Activated naive CD4-positive, alpha-beta T cell treated with anti-CD3 and anti-CD28 coated beads, Interleukin-2, amount 10 ng/mL, durations not matched to agents 7 days and 5 days (primary cell): ENCODE results near the gene RAD51B.
A peak's percentile ranks its signal among the peaks of the same experiment; 100 is the strongest.

Source experiments
- CTCF ChIA-PET: fragments of 350-600 bp; sonication (Branson Sonifier 250); formaldehyde crosslinking; loops from one replicate; lab custom pipeline; 2021; ENCODE audit warnings: antibody characterized with exemption; lab: Charles Lee
- DNase-seq: peaks from one replicate; pipeline ENCODE4 v3.0.0-alpha.2; 2020
- H3K27ac Mint-ChIP-seq: one replicate; pipeline ENCODE4 v1.8.0; 2021; ENCODE audit warnings: mild to moderate bottlenecking, moderate library complexity, mixed read lengths
- H3K27me3 Mint-ChIP-seq: one replicate; pipeline ENCODE4 v1.8.0; 2021; ENCODE audit warnings: mild to moderate bottlenecking, mixed read lengths
- H3K36me3 Mint-ChIP-seq: one replicate; pipeline ENCODE4 v1.8.0; 2021; ENCODE audit warnings: mixed read lengths
- H3K4me1 Mint-ChIP-seq: one replicate; pipeline ENCODE4 v1.8.0; 2021; ENCODE audit warnings: mixed read lengths
- H3K4me3 Mint-ChIP-seq: one replicate; pipeline ENCODE4 v1.8.0; 2021; ENCODE audit warnings: mild to moderate bottlenecking, moderate library complexity, mixed read lengths
- H3K9me3 Mint-ChIP-seq: one replicate; pipeline ENCODE4 v1.8.0; 2021; ENCODE audit warnings: mixed read lengths

The RAD51B gene

DNA sequence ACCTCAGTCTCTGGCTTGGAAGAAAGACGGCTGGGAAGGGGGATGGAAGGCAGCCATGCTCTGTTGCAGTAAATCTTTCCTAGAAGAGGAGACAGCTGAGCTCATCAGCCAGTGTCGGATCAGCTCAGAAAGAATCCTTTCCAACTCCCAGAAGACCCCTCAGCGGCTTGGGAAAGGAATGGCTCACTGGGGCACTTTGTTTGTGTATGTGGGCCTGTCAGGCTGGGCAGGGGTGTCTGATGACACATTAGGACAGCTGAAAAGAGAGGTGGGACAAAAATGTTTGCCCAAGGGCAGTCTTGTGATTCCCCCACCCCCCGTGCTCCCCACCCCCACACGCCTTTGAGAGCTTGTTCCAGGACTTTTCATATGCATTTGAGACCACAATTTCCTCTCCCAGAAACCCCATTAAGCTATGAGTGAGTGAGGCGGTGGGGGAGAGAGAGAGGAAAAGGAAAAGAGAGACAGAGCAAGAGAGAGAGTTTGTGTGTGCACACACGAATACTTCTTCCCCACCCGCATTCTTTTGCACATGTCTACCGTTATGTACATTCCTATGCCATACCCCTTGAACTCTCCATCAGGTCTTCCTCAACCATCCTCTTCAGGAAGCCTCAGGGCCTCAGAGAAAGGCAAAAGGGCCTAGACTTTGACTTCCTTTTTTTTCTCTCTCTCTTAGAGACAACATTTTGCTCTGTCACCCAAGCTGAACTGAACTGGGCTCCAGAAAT is 774.4 kb downstream of the RAD51B start:
- H3K9me3 Mint-ChIP-seq: no peaks in the 10 kb centered on the region
- H3K4me3 Mint-ChIP-seq: no peak overlapping the region

DNA sequence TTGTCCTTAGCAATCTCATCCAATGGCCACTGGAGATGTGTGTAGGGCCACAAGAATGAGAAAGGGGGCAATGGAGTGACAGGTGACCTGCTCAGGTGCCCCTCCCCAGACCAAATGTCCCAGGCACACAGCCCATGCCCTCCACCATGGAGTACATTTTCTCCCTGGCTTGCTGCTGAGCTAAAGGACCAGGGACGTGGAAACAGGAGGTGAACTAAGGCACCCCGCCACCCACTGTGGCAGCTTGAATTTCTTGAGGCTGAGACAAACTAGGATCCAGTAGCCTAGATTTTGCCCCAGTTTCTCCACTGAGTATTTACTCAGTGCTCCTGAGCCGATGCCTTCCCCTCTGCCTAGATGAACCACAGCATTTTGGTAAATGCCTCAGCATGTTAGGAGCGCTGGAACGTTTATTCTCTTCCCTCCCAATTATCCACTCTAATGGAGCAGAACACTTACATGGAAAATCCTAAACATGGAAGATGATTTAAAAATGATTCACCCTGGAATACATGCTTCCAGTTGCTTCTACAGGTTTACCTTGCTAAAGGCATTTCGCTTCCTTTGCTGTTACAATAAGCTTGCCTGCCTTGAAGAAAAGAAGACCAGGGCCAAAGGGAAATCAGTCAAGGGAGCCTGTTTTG is 775.3 kb downstream of the RAD51B start:
- Mint-ChIP-seq H3K4me1 (peaks cover 14% of the 10 kb centered on the region), H3K9me3 (no peaks in the 10 kb centered on the region), H3K36me3 (no peaks in the 10 kb centered on the region), H3K4me3 (no peak overlapping the region), H3K27me3 (peaks cover 4% of the 10 kb centered on the region), H3K27ac (no peak overlapping the region)
- DNase-seq: no peak
- CTCF ChIA-PET: interaction anchor here (1.1 kb wide), 1 partner anchor 249 kb away, joined by 3 read pairs; no protein-coding TSS in a partner anchor

More for the DNA sequence above, 774.4 kb downstream of the RAD51B start:
- Mint-ChIP-seq H3K27me3 (peaks cover 4% of the 10 kb centered on the region), H3K36me3 (no peaks in the 10 kb centered on the region), H3K27ac (no peak overlapping the region), H3K4me1 (peaks cover 14% of the 10 kb centered on the region)
- DNase-seq: no peak
- CTCF ChIA-PET: interaction anchor here (1.1 kb wide), 1 partner anchor 250 kb away, joined by 3 read pairs; no protein-coding TSS in a partner anchor

DNA sequence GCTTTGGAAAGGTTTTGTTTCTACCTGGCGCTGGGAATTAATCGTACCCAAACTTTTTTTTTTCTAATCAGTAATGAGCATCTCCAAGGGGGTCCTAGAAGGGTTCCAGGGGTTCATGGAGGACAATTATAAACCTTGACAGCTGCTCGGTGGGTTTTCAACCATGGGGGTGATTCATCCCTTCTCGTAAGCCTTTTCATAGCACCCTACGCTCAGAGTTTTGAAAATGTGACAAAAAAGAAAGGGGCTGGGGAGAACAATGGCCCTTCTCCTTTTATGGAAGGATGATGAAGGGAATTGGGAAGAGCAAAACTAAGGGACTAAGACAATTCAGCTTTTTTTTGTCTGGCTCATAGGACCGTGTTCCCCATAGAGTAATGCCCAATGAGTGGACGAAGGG is 776.6 kb downstream of the RAD51B start:
- no peaks in the 10 kb centered on the region for H3K36me3 Mint-ChIP-seq
- CTCF ChIA-PET: no interaction called here
- H3K27ac Mint-ChIP-seq: no peak overlapping the region
- H3K4me3 Mint-ChIP-seq: no peak overlapping the region
- peaks cover 14% of the 10 kb centered on the region for H3K4me1 Mint-ChIP-seq
- H3K9me3 Mint-ChIP-seq: no peaks in the 10 kb centered on the region
- no peak for DNase-seq
- peaks cover 4% of the 10 kb centered on the region for H3K27me3 Mint-ChIP-seq

DNA sequence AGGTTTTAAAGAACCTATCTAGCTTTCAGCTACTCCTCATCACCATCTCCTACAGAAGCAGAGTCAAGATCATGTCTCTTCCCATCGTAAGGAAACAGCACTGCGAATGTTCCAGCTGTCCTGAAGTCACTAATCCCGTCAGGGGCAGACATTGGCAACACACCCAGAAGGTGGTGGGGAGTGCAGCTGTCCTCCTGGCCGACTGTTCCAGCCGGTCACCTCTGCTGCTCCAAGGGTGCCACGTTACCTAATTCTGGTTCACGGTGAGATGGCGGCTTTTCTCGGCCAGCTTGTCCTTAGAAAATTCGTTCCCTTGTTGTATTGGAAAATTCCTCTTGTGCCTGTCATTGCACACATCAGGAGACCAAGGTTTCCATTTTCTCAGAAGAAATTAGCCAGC is 777.1 kb downstream of the RAD51B start:
- H3K4me3 Mint-ChIP-seq: no peak overlapping the region
- peaks cover 4% of the 10 kb centered on the region for H3K27me3 Mint-ChIP-seq
- no peaks in the 10 kb centered on the region for H3K36me3 Mint-ChIP-seq
- peaks cover 14% of the 10 kb centered on the region for H3K4me1 Mint-ChIP-seq
- CTCF ChIA-PET: no interaction called here
- no peak overlapping the region for H3K27ac Mint-ChIP-seq
- H3K9me3 Mint-ChIP-seq: no peaks in the 10 kb centered on the region
- no peak for DNase-seq

DNA sequence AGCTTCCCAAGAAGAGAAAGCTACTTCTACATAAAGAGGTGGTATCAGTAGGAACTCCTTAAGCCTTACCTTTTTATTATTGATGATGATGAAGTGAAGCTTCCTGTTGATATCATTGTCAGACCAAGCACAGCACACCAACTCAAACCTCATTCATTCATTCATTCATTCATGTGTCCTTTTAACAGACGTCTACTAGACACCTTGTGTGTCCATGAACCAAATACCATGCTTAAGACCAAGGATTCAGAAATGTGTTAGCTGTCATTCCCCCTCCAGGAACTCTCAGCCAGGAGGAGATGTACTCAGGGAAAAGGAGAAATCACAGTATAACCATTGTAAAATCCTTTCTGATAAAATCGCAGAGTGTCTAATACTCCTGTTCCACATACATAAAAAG is 778.5 kb downstream of the RAD51B start:
- peaks cover 4% of the 10 kb centered on the region for H3K27me3 Mint-ChIP-seq
- H3K4me1 Mint-ChIP-seq: peaks cover 14% of the 10 kb centered on the region
- DNase-seq: no peak
- H3K4me3 Mint-ChIP-seq: no peak overlapping the region
- CTCF ChIA-PET: no interaction called here
- no peaks in the 10 kb centered on the region for H3K36me3 Mint-ChIP-seq
- no peaks in the 10 kb centered on the region for H3K9me3 Mint-ChIP-seq
- peak overlapping the region; percentile 30 for H3K27ac Mint-ChIP-seq

DNA sequence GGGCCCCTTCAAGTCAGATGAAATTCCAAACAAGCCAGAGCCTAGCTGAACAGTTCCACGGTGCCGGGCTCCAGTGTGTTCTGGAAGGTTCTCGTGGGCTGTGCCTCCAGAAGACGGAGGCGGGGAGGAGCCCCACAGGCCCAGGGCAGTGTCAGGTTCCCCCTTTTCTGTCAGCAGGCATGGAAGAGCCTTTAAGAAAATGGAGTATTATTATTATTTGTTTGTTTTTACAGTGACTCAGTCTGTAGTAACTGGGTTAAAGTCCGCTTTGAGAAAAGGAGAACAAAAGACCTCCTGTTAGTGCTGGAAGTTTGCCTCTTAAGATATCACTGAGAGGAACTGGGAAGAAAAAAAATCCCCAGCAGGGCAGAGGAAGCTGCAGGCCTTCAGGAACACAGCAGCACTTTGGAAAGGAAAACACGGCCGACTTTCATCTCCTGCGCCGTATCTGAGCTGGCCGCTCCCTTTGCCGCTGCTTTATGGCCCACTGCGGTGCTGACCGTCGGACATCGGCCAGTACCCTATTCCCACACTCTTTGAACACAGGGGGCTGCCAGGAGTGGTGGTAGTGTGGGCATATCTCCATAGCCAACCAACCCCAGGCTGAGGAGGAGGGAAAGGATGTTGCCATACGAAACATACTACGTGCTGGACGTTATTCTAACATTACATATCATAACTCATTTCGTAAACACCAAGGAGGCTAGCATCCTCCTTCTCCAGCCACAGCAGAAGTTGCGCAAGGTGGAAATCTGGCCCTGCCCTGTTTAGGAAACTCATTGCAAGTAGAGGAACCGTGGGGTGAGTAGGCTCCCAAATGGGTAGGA is 779.3 kb downstream of the RAD51B start:
- Mint-ChIP-seq H3K9me3 (no peaks in the 10 kb centered on the region), H3K27ac (no peak overlapping the region), H3K4me3 (no peak overlapping the region), H3K27me3 (peaks cover 4% of the 10 kb centered on the region), H3K4me1 (peaks cover 7% of the 10 kb centered on the region), H3K36me3 (no peaks in the 10 kb centered on the region)
- no peak for DNase-seq
- CTCF ChIA-PET: no interaction called here

DNA sequence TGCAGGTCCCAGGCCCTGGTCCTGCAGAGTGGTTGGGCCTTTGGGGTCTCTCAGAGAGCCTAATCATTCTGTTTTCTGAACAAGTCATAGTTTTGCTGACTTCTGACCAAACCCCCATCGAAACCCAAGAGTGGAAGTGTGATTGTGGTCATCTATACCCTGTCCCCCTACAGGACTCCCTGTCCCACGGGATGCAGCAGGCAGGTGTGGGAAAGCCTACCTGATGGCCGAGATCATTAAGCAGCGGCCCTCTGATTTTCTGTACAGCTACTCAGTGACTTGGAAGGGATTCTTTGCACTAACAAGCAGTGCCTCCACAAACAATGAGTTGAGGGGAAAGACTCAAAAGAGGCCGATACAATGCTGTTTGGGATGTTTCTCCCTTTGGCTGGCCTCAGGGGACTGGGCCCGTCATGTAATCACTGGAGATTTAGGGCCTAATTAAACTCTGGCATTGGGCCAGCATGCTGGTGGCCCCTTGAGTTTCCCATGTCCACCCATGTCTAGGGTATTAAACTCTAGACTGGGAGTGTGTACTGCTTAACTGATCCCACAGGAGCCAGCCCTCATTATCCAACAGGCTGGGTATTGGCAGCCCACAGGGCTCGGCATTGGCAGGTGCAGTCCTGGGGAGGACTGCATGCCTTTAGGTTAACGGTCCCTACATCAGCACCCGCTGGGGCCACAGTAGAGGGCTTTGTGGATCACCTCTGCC is 780.5 kb downstream of the RAD51B start:
- H3K27me3 Mint-ChIP-seq: peaks cover 4% of the 10 kb centered on the region
- no peaks in the 10 kb centered on the region for H3K36me3 Mint-ChIP-seq
- no peaks in the 10 kb centered on the region for H3K9me3 Mint-ChIP-seq
- no peaks in the 10 kb centered on the region for H3K4me1 Mint-ChIP-seq
- no peak overlapping the region for H3K27ac Mint-ChIP-seq
- no peak overlapping the region for H3K4me3 Mint-ChIP-seq
- DNase-seq: no peak
- CTCF ChIA-PET: no interaction called here

DNA sequence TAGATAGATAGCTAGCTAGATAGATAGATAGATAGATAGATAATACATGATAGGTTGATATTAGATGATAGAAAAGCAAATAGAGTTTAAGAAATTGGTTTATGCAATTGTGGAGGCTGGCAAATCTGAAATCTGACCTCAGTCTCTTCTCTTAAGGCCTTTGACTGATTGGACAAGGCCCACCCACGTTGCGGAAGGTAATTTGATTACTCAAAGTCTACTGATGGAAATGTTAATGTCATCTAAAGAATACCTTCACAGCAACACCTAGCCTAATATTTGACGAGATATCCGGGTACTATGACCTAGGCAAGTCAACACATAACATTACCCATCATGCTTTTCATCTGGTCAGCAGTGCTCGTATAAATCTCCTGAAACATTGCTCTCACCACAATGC is 782.9 kb downstream of the RAD51B start:
- H3K9me3 Mint-ChIP-seq: peaks cover 5% of the 10 kb centered on the region
- peaks cover 4% of the 10 kb centered on the region for H3K27me3 Mint-ChIP-seq
- peaks cover 9% of the 10 kb centered on the region for H3K4me1 Mint-ChIP-seq

DNA sequence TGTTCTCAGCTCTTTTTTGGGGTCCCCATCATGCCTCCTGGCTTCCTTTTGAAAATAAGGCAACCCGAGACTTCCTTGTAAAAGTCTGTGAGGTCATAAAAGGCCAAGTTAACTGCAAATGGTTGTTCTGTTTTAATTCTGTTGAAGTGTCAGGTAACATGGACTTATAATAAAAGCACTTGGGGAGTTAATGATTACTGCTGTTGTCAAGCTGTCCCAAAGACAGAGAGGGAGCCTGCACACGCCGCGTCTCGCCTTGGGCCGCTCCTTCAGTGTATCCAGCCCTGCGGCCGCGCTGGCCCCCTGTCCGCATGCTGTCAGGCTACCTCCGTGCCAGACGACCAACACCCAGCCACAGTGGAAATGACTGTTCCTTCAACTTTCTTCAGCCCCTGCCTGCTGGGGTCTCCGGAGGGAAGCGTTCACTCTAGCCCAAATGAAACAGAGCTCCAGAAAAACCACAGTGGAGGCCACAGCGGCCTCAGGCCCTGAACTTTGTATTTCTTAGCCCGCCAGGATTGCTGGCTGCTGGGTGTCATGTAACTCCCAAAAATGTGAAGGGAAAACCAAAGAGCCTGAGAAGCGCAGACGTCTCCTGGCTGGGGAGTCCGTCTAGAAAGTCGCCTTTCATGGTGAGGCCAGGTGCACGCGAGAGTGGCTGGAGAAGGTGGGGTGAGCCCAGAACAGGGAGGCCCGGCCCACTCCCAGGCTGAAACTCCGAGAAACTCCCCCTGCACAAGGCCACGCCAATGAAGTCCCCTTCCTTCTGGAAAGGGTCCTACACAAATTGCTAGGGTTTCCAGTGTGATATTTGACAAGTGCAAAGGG is 784.2 kb downstream of the RAD51B start:
- H3K9me3 Mint-ChIP-seq: peaks cover 5% of the 10 kb centered on the region
- DNase-seq: no peak
- no peaks in the 10 kb centered on the region for H3K36me3 Mint-ChIP-seq
- H3K27ac Mint-ChIP-seq: no peak overlapping the region
- H3K4me3 Mint-ChIP-seq: no peak overlapping the region
- CTCF ChIA-PET: no interaction called here
- peaks cover 15% of the 10 kb centered on the region for H3K4me1 Mint-ChIP-seq
- H3K27me3 Mint-ChIP-seq: no peaks in the 10 kb centered on the region

More for the DNA sequence above, 782.9 kb downstream of the RAD51B start:
- H3K4me3 Mint-ChIP-seq: no peak overlapping the region
- no peak overlapping the region for H3K27ac Mint-ChIP-seq
- no peaks in the 10 kb centered on the region for H3K36me3 Mint-ChIP-seq
- CTCF ChIA-PET: no interaction called here
- no peak for DNase-seq

DNA sequence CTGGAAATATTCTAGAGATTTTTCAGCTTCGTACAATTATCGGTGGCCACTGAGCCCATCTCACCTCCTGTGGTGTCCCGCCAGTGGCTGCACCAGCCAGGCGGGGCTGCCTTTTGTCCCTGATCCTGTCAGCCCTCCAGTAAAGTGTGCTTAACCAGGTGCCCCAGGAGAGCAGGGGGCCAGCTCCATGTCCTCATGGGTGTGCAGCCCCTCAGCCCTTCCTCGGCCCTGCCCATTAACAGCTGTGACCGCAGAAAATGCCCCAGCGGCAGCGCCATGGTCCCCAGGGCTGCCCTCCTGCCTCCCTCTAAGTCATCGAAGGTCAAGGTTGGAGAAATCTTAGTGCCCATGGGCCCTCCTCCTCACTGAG is 784.8 kb downstream of the RAD51B start:
- no peaks in the 10 kb centered on the region for H3K27me3 Mint-ChIP-seq
- H3K4me1 Mint-ChIP-seq: peaks cover 15% of the 10 kb centered on the region
- H3K9me3 Mint-ChIP-seq: peaks cover 5% of the 10 kb centered on the region
- H3K4me3 Mint-ChIP-seq: no peak overlapping the region
- no peak overlapping the region for H3K27ac Mint-ChIP-seq
- no peaks in the 10 kb centered on the region for H3K36me3 Mint-ChIP-seq
- DNase-seq: no peak
- CTCF ChIA-PET: no interaction called here

DNA sequence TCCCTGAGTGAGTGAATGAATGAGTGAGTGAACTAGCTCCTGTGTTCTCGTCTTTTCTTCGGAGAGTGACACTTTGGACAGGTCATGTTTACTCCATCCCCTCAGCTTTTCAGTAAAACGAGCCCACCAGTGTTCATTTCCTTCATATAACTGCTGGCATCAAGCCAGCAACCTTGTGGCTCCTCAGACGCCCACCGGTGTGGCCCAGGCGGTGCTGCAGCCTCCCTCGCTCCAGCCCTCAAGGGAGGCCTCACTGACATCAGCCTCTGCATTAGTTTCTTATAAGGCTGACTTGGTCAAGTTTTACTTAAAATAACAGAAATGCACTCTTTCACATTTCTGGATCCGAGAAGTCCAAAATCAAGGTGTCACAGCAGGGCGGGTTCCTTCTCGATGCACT is 785.2 kb downstream of the RAD51B start:
- no peak for DNase-seq
- no peaks in the 10 kb centered on the region for H3K36me3 Mint-ChIP-seq
- CTCF ChIA-PET: no interaction called here
- no peak overlapping the region for H3K4me3 Mint-ChIP-seq
- H3K27me3 Mint-ChIP-seq: no peaks in the 10 kb centered on the region
- H3K27ac Mint-ChIP-seq: no peak overlapping the region
- H3K4me1 Mint-ChIP-seq: peaks cover 15% of the 10 kb centered on the region
- peaks cover 5% of the 10 kb centered on the region for H3K9me3 Mint-ChIP-seq

DNA sequence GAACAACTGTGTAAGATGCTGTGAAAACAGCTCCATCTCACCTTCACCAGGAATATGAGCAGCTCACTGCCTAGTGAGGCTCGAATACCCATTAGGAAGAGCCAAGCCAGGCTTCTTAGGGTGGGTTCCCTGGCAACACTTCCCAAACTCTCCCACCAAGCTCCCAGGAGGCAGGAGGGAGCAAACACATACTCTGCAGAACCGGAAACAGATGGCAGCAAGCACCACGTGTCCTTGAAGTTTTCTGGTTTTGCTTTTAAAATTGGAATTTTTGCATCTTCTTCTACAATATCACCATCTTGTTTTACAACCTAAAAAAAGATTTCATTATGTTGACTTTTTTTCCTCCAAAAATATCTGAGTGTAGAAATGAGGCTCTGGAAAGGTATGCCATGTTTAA is 786.6 kb downstream of the RAD51B start:
- Mint-ChIP-seq H3K27ac (no peak overlapping the region), H3K27me3 (no peaks in the 10 kb centered on the region), H3K4me1 (peaks cover 15% of the 10 kb centered on the region), H3K36me3 (no peaks in the 10 kb centered on the region), H3K4me3 (no peak overlapping the region), H3K9me3 (peaks cover 5% of the 10 kb centered on the region)
- no peak for DNase-seq
- CTCF ChIA-PET: no interaction called here

DNA sequence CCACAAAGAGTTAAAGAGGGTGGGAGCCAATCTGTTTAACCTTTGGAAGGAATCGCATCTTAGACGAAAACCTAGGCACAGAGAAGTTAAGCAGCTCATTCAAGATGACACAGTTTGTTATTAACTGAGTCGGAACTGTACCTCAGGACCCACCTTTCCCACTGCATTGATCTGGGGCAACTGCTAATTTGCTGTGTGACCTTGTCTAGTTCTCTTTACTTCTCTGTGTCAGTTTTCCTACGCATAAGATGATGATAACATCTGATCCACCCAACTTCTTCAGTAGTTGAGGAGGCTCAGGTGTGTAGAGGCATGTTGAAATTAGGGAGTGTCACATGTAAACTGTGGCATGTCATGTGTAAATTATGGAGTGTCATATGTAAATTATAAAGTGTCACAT is 787.1 kb downstream of the RAD51B start:
- H3K9me3 Mint-ChIP-seq: peaks cover 5% of the 10 kb centered on the region
- H3K4me1 Mint-ChIP-seq: peaks cover 15% of the 10 kb centered on the region
- peak overlapping the region; percentile 78 for H3K27ac Mint-ChIP-seq
- CTCF ChIA-PET: no interaction called here
- no peak for DNase-seq
- no peaks in the 10 kb centered on the region for H3K27me3 Mint-ChIP-seq
- H3K36me3 Mint-ChIP-seq: no peaks in the 10 kb centered on the region
- H3K4me3 Mint-ChIP-seq: no peak overlapping the region
